Esophagus squamous epithelium (tissue), 4 donors: ENCODE measurements around the gene IL18RAP.

Source experiments
- POLR2A ChIP-seq, 4 donors: fragments of 450-650 bp; IDR thresholded peaks; one replicate each; pipeline ENCODE4 v1.6.1; 2017; ENCODE audit warnings: antibody characterized with exemption in 4 of 4, mild to moderate bottlenecking in 4 of 4, moderate library complexity in 3 of 4
- TF ChIP-seq, protein P1 (sequence below), 6 experiments: fragments of 450-650 bp in 4 of 6; fragments of 200-600 bp in 2 of 6; sonication (generic) in 2 of 6; IDR thresholded peaks; one replicate each; pipeline ENCODE4 v1.5.1; 2016 to 2019; ENCODE audit warnings: antibody characterized with exemption in 6 of 6, mild to moderate bottlenecking in 4 of 6, moderate library complexity in 4 of 6

DNA sequence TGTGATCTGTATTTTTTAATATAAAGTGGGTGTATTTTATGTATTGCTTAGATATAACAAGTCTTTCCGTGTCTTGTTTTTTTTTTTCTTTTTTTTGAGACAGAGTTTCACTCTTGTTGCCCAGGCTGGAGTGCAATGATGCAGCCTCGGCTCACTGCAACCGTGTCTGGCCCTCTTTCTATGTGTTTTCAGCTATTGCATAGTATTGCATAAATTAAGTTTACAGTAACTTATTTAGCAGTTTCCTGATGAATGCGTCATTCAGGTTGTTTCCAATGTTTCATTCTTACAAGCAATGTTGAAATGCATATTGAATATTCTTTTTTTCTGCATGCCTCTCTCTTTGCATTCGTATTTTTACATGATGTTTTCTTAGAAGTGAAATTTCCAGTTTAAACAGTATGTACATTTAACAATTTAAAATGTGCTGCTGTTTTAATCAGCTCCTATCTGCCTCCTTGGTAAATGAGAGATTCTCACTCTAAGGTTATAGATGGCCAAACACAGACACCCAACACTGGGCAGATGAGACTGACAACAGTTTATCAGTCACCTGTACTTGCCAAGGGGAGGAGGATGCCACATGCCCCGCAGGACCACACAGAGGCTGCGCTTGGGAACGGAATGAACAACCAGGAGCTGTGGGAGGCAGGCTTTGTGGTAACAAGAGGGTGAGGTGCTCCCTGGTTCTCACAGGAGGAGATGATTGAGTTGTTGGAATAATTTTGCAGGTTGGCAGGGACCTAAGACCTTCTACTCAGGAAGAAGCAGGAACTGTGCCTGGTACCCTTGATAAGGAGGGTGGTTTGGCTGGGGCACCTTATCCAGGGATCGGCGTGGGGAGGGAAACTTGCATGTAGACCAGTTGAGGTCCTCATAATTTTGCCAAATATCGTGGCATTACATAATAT is 57.6 kb downstream of the IL18RAP start:
- TF ChIP-seq, protein P1, sequence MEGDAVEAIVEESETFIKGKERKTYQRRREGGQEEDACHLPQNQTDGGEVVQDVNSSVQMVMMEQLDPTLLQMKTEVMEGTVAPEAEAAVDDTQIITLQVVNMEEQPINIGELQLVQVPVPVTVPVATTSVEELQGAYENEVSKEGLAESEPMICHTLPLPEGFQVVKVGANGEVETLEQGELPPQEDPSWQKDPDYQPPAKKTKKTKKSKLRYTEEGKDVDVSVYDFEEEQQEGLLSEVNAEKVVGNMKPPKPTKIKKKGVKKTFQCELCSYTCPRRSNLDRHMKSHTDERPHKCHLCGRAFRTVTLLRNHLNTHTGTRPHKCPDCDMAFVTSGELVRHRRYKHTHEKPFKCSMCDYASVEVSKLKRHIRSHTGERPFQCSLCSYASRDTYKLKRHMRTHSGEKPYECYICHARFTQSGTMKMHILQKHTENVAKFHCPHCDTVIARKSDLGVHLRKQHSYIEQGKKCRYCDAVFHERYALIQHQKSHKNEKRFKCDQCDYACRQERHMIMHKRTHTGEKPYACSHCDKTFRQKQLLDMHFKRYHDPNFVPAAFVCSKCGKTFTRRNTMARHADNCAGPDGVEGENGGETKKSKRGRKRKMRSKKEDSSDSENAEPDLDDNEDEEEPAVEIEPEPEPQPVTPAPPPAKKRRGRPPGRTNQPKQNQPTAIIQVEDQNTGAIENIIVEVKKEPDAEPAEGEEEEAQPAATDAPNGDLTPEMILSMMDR (IDR thresholded peaks at IDR 0.05): no peak
- no peak for TF ChIP-seq POLR2A (IDR thresholded peaks at IDR 0.05)
